ENCODE results near the gene SPAG8. TPM values are rescaled to one million over a fixed set of nuclear protein-coding genes. Genes with fewer than 3 reads are reported as not detected.

SPAG8 gene
- total and polyA plus RNA-seq, 2 experiments from 2014 or later = 0.45 TPM

DNA sequence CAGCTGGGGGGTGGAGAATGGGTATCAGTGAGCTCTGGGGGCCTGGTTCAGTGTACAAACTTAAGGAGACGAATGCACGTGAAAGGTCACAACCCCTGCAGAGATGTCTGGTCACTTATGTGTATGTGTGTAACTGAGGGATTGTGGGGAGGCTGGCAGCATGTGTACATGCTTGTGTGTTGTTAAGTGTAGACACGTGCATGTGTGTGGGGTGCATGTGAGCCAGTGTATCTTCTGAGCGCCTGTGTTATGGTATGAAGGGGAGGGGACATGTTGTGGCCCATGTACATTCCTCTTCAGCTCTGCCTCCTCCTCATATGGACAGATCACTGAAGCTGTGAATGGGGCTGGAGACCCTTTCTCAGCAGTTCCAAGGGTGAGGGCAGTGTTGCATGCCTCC lies 19.0 kb upstream of the SPAG8 start (continued):
- TF ChIP-seq, protein P1, sequence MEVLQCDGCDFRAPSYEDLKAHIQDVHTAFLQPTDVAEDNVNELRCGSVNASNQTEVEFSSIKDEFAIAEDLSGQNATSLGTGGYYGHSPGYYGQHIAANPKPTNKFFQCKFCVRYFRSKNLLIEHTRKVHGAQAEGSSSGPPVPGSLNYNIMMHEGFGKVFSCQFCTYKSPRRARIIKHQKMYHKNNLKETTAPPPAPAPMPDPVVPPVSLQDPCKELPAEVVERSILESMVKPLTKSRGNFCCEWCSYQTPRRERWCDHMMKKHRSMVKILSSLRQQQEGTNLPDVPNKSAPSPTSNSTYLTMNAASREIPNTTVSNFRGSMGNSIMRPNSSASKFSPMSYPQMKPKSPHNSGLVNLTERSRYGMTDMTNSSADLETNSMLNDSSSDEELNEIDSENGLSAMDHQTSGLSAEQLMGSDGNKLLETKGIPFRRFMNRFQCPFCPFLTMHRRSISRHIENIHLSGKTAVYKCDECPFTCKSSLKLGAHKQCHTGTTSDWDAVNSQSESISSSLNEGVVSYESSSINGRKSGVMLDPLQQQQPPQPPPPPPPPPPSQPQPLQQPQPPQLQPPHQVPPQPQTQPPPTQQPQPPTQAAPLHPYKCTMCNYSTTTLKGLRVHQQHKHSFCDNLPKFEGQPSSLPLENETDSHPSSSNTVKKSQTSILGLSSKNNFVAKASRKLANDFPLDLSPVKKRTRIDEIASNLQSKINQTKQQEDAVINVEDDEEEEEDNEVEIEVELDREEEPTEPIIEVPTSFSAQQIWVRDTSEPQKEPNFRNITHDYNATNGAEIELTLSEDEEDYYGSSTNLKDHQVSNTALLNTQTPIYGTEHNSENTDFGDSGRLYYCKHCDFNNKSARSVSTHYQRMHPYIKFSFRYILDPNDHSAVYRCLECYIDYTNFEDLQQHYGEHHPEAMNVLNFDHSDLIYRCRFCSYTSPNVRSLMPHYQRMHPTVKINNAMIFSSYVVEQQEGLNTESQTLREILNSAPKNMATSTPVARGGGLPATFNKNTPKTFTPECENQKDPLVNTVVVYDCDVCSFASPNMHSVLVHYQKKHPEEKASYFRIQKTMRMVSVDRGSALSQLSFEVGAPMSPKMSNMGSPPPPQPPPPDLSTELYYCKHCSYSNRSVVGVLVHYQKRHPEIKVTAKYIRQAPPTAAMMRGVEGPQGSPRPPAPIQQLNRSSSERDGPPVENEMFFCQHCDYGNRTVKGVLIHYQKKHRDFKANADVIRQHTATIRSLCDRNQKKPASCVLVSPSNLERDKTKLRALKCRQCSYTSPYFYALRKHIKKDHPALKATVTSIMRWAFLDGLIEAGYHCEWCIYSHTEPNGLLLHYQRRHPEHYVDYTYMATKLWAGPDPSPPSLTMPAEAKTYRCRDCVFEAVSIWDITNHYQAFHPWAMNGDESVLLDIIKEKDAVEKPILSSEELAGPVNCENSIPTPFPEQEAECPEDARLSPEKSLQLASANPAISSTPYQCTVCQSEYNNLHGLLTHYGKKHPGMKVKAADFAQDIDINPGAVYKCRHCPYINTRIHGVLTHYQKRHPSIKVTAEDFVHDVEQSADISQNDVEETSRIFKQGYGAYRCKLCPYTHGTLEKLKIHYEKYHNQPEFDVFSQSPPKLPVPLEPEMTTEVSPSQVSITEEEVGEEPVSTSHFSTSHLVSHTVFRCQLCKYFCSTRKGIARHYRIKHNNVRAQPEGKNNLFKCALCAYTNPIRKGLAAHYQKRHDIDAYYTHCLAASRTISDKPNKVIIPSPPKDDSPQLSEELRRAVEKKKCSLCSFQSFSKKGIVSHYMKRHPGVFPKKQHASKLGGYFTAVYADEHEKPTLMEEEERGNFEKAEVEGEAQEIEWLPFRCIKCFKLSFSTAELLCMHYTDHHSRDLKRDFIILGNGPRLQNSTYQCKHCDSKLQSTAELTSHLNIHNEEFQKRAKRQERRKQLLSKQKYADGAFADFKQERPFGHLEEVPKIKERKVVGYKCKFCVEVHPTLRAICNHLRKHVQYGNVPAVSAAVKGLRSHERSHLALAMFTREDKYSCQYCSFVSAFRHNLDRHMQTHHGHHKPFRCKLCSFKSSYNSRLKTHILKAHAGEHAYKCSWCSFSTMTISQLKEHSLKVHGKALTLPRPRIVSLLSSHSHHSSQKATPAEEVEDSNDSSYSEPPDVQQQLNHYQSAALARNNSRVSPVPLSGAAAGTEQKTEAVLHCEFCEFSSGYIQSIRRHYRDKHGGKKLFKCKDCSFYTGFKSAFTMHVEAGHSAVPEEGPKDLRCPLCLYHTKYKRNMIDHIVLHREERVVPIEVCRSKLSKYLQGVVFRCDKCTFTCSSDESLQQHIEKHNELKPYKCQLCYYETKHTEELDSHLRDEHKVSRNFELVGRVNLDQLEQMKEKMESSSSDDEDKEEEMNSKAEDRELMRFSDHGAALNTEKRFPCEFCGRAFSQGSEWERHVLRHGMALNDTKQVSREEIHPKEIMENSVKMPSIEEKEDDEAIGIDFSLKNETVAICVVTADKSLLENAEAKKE (CRISPR knock-in tag; IDR thresholded peaks at IDR 0.05) = no peak
- TF ChIP-seq ZNF114 (CRISPR knock-in tag; IDR thresholded peaks at IDR 0.05) (no peak), EZH2 (IDR thresholded peaks at IDR 0.05; ENCODE audit: low read depth, unreplicated experiment) (no peak), POLR2AphosphoS5 (IDR thresholded peaks at IDR 0.05; ENCODE audit: low read depth) (no peak)
- TF ChIP-seq, protein P2, sequence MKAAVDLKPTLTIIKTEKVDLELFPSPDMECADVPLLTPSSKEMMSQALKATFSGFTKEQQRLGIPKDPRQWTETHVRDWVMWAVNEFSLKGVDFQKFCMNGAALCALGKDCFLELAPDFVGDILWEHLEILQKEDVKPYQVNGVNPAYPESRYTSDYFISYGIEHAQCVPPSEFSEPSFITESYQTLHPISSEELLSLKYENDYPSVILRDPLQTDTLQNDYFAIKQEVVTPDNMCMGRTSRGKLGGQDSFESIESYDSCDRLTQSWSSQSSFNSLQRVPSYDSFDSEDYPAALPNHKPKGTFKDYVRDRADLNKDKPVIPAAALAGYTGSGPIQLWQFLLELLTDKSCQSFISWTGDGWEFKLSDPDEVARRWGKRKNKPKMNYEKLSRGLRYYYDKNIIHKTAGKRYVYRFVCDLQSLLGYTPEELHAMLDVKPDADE (IDR thresholded peaks at IDR 0.05) = no peak
- TF ChIP-seq, protein P3, sequence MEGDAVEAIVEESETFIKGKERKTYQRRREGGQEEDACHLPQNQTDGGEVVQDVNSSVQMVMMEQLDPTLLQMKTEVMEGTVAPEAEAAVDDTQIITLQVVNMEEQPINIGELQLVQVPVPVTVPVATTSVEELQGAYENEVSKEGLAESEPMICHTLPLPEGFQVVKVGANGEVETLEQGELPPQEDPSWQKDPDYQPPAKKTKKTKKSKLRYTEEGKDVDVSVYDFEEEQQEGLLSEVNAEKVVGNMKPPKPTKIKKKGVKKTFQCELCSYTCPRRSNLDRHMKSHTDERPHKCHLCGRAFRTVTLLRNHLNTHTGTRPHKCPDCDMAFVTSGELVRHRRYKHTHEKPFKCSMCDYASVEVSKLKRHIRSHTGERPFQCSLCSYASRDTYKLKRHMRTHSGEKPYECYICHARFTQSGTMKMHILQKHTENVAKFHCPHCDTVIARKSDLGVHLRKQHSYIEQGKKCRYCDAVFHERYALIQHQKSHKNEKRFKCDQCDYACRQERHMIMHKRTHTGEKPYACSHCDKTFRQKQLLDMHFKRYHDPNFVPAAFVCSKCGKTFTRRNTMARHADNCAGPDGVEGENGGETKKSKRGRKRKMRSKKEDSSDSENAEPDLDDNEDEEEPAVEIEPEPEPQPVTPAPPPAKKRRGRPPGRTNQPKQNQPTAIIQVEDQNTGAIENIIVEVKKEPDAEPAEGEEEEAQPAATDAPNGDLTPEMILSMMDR (conservative IDR thresholded peaks at IDR 0.05; ENCODE audit: low read depth in 2 of 2) = no peak

DNA sequence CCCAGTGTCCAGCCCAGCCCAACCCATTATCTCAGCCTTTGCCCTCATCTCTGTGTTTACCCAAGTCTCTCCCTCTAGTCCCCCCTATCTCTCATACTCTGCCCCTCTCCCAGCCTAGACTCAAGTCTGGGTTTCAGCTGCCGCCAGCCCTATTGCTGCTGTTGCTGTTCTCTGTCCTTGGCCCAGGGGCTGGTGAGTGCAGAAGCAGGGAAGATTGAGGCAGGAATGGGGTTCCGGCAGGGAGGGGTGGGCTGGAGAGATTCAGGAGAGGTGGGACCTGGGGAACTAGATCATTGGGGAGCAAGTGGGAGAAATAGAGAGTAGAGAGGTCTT lies 17.7 kb upstream of the SPAG8 start:
- peak overlapping the region; percentile 100 for H2AFZ ChIP-seq
- H3K79me2 ChIP-seq (replicated peaks; ENCODE audit: insufficient read depth) = no peaks in the 10 kb centered on the region
- peak overlapping the region; percentile 73 for H3K4me3 Mint-ChIP-seq
- no peaks in the 10 kb centered on the region for H3K36me3 Mint-ChIP-seq (ENCODE audit: low read depth)
- H3K4me3 ChIP-seq = peak overlapping the region; percentile 88
- ATAC-seq (peak; percentile 2), DNase-seq (ENCODE audit: low spot score) (no peak)
- no peaks in the 10 kb centered on the region; the same call in 2 of the 3 replicates for H3K9me3 Mint-ChIP-seq
- 0 out of 2 replicates have a peak, but pooled peaks cover 6% of the 10 kb centered on the region for H3F3A ChIP-seq (replicated peaks; ENCODE audit: low read depth)
- H3K9me2 ChIP-seq (ENCODE audit: insufficient read depth) = no peaks in the 10 kb centered on the region
- peaks cover 32% of the 10 kb centered on the region for H3K4me1 Mint-ChIP-seq
- H3K27me3 ChIP-seq (ENCODE audit: insufficient read depth) = no peaks in the 10 kb centered on the region
- H3K27ac Mint-ChIP-seq = peak overlapping the region; percentile 21; the same call in 1 of the 2 replicates
- H3K27ac ChIP-seq (ENCODE audit: low read depth) = no peak overlapping the region
- H3K27me3 Mint-ChIP-seq (ENCODE audit: insufficient read depth, low read depth, poor library complexity) = peaks cover 13% of the 10 kb centered on the region
- H4K20me1 ChIP-seq (replicated peaks; ENCODE audit: insufficient read depth) = no peaks in the 10 kb centered on the region
- peak overlapping the region; percentile 99 for H3K4me2 ChIP-seq
- H3K4me1 ChIP-seq (ENCODE audit: insufficient read depth) = peaks cover 8% of the 10 kb centered on the region; the same call in 1 of the 2 replicates
- H3K36me3 ChIP-seq (ENCODE audit: insufficient read depth) = no peaks in the 10 kb centered on the region
- TF ChIP-seq JUNB (IDR thresholded peaks at IDR 0.05; ENCODE audit: unreplicated experiment) = no peak
- no peak for TF ChIP-seq EZH2phosphoT487 (IDR thresholded peaks at IDR 0.05; ENCODE audit: unreplicated experiment)
- TF ChIP-seq, protein P4, sequence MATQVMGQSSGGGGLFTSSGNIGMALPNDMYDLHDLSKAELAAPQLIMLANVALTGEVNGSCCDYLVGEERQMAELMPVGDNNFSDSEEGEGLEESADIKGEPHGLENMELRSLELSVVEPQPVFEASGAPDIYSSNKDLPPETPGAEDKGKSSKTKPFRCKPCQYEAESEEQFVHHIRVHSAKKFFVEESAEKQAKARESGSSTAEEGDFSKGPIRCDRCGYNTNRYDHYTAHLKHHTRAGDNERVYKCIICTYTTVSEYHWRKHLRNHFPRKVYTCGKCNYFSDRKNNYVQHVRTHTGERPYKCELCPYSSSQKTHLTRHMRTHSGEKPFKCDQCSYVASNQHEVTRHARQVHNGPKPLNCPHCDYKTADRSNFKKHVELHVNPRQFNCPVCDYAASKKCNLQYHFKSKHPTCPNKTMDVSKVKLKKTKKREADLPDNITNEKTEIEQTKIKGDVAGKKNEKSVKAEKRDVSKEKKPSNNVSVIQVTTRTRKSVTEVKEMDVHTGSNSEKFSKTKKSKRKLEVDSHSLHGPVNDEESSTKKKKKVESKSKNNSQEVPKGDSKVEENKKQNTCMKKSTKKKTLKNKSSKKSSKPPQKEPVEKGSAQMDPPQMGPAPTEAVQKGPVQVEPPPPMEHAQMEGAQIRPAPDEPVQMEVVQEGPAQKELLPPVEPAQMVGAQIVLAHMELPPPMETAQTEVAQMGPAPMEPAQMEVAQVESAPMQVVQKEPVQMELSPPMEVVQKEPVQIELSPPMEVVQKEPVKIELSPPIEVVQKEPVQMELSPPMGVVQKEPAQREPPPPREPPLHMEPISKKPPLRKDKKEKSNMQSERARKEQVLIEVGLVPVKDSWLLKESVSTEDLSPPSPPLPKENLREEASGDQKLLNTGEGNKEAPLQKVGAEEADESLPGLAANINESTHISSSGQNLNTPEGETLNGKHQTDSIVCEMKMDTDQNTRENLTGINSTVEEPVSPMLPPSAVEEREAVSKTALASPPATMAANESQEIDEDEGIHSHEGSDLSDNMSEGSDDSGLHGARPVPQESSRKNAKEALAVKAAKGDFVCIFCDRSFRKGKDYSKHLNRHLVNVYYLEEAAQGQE (IDR thresholded peaks at IDR 0.05; ENCODE audit: unreplicated experiment) = no peak
- no peak for TF ChIP-seq EZH2 (IDR thresholded peaks at IDR 0.05; ENCODE audit: low read depth, unreplicated experiment)
- no peak for TF ChIP-seq NANOG (IDR thresholded peaks at IDR 0.05; ENCODE audit: borderline replicate concordance)

Data from GM23338 (cell line).